GM23338 (cell line): ENCODE data around the gene TMEM9. TPM values are rescaled to one million over a fixed set of nuclear protein-coding genes. Genes with fewer than 3 reads are reported as not detected.

Source experiments
- CREB1 ChIP-seq: fragments of 250-450 bp; sonication (Bioruptor Pico); IDR thresholded peaks from 2 replicates; pipeline ENCODE4 v1.5.0; 2020; ENCODE audit warnings: low read depth, mild to moderate bottlenecking, moderate library complexity
- ETS1 ChIP-seq: IDR thresholded peaks from 2 replicates; pipeline ENCODE4 v1.6.1; 2016; ENCODE audit warnings: antibody characterized with exemption
- EZH2 ChIP-seq: fragments of 200-600 bp; sonication (generic); IDR thresholded peaks from one replicate; pipeline ENCODE4 v1.8.0; 2017; ENCODE audit warnings: antibody characterized with exemption, mild to moderate bottlenecking, low read depth; ENCODE audit not compliant: unreplicated experiment
- EZH2phosphoT487 ChIP-seq: fragments of 200-600 bp; sonication (generic); IDR thresholded peaks from one replicate; pipeline ENCODE4 v1.8.1; 2018; ENCODE audit warnings: antibody characterized with exemption; ENCODE audit not compliant: unreplicated experiment
- NANOG ChIP-seq: IDR thresholded peaks from 2 replicates; pipeline ENCODE4 v1.6.1; 2016; ENCODE audit warnings: antibody characterized with exemption, borderline replicate concordance
- POLR2AphosphoS5 ChIP-seq: IDR thresholded peaks from 2 replicates; pipeline ENCODE4 v1.6.1; 2016; ENCODE audit warnings: antibody characterized with exemption, low read depth
- STAT1 ChIP-seq: IDR thresholded peaks from one replicate; pipeline ENCODE4 v1.6.1; 2016; ENCODE audit warnings: antibody characterized with exemption; ENCODE audit not compliant: unreplicated experiment
- ZNF114 ChIP-seq: fragments of 250-450 bp; sonication (Bioruptor Pico); IDR thresholded peaks from 2 replicates; pipeline ENCODE4 v1.5.0; 2020; ENCODE audit warnings: mild to moderate bottlenecking, moderate library complexity
- ZNF331 ChIP-seq: fragments of 250-450 bp; sonication (Bioruptor Pico); IDR thresholded peaks from 2 replicates; pipeline ENCODE4 v1.5.0; 2020; ENCODE audit warnings: low read depth, mild to moderate bottlenecking, moderate library complexity
- polyA plus RNA-seq: library from polyadenylated mRNA; unstranded; fragments of >200 nt; fragmentation: Nextera tagmentation; extraction: Ambion mirVana; gene quantifications from 2 replicates; pipeline ENCODE4 v1.2.1, GENCODE V29; 2016
- total RNA-seq: library from RNA; depleted of rRNA; stranded (reverse); fragments of >200 nt; shearing (Covaris generic); gene quantifications from 2 replicates; pipeline ENCODE4 v1.2.3, GENCODE V29; 2014
- TF ChIP-seq, protein P1 (sequence below): fragments of 250-450 bp; sonication (Bioruptor Pico); IDR thresholded peaks from 2 replicates; pipeline ENCODE4 v1.5.0; 2020; ENCODE audit warnings: mild to moderate bottlenecking, moderate library complexity

TMEM9 gene
- total and polyA plus RNA-seq, 2 experiments from 2014 or later = 78.6 to 147 TPM

DNA sequence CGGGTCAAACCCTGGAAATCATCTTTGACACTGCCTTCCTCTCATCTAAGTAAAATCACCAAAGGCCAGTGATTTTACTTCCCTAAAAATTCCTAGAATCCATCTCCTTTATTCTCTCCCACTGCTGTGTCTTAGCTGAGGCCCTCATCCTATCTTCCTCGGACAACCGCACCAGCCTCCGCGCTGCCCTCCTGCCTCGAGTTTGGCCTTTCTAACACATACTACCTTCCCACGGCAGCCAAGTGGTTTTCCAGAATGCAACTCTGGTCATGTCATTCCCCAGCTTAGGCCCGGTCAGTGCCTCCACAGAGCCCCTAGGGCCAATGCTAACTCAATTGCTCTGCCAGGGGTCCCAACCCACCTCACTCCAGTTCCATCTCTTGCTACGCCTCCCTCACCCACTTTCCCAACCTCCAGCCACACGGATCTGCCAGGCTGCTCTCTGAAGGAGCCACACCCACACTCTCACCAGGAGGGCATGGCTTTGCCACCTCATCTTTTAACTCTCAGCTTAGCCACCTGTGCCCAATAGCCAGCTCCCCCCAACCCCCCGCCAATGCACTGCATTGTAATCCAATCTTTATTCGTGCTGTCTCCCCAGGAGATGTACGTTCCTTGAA is 6.8 kb downstream of the TMEM9 start (continued):
- TF ChIP-seq, protein P1, sequence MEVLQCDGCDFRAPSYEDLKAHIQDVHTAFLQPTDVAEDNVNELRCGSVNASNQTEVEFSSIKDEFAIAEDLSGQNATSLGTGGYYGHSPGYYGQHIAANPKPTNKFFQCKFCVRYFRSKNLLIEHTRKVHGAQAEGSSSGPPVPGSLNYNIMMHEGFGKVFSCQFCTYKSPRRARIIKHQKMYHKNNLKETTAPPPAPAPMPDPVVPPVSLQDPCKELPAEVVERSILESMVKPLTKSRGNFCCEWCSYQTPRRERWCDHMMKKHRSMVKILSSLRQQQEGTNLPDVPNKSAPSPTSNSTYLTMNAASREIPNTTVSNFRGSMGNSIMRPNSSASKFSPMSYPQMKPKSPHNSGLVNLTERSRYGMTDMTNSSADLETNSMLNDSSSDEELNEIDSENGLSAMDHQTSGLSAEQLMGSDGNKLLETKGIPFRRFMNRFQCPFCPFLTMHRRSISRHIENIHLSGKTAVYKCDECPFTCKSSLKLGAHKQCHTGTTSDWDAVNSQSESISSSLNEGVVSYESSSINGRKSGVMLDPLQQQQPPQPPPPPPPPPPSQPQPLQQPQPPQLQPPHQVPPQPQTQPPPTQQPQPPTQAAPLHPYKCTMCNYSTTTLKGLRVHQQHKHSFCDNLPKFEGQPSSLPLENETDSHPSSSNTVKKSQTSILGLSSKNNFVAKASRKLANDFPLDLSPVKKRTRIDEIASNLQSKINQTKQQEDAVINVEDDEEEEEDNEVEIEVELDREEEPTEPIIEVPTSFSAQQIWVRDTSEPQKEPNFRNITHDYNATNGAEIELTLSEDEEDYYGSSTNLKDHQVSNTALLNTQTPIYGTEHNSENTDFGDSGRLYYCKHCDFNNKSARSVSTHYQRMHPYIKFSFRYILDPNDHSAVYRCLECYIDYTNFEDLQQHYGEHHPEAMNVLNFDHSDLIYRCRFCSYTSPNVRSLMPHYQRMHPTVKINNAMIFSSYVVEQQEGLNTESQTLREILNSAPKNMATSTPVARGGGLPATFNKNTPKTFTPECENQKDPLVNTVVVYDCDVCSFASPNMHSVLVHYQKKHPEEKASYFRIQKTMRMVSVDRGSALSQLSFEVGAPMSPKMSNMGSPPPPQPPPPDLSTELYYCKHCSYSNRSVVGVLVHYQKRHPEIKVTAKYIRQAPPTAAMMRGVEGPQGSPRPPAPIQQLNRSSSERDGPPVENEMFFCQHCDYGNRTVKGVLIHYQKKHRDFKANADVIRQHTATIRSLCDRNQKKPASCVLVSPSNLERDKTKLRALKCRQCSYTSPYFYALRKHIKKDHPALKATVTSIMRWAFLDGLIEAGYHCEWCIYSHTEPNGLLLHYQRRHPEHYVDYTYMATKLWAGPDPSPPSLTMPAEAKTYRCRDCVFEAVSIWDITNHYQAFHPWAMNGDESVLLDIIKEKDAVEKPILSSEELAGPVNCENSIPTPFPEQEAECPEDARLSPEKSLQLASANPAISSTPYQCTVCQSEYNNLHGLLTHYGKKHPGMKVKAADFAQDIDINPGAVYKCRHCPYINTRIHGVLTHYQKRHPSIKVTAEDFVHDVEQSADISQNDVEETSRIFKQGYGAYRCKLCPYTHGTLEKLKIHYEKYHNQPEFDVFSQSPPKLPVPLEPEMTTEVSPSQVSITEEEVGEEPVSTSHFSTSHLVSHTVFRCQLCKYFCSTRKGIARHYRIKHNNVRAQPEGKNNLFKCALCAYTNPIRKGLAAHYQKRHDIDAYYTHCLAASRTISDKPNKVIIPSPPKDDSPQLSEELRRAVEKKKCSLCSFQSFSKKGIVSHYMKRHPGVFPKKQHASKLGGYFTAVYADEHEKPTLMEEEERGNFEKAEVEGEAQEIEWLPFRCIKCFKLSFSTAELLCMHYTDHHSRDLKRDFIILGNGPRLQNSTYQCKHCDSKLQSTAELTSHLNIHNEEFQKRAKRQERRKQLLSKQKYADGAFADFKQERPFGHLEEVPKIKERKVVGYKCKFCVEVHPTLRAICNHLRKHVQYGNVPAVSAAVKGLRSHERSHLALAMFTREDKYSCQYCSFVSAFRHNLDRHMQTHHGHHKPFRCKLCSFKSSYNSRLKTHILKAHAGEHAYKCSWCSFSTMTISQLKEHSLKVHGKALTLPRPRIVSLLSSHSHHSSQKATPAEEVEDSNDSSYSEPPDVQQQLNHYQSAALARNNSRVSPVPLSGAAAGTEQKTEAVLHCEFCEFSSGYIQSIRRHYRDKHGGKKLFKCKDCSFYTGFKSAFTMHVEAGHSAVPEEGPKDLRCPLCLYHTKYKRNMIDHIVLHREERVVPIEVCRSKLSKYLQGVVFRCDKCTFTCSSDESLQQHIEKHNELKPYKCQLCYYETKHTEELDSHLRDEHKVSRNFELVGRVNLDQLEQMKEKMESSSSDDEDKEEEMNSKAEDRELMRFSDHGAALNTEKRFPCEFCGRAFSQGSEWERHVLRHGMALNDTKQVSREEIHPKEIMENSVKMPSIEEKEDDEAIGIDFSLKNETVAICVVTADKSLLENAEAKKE (CRISPR knock-in tag) = no peak
- TF ChIP-seq ZNF331 (no peak), EZH2 (no peak), EZH2phosphoT487 (no peak), STAT1 (no peak), ZNF114 (CRISPR knock-in tag) (no peak), CREB1 (CRISPR knock-in tag) (no peak), ETS1 (no peak), POLR2AphosphoS5 (no peak), NANOG (no peak)
